HUES6 (cell line): ENCODE measurements around the gene CHST1.

Experiments used
- H3K27ac ChIP-seq: 2 replicates; pipeline ENCODE4 v1.7.0; 2013; ENCODE audit warnings: low read depth, mild to moderate bottlenecking, low read length, inconsistent platforms
- H3K27me3 ChIP-seq: 2 replicates; pipeline ENCODE4 v1.6.1; 2013; ENCODE audit warnings: low read length; ENCODE audit not compliant: control insufficient read depth, insufficient read depth
- H3K36me3 ChIP-seq: 2 replicates; pipeline ENCODE4 v1.6.1; 2013; ENCODE audit warnings: low read length; ENCODE audit not compliant: control insufficient read depth, insufficient read depth
- H3K4me1 ChIP-seq: 2 replicates; pipeline ENCODE4 v1.6.1; 2013; ENCODE audit warnings: low read length; ENCODE audit not compliant: control insufficient read depth, insufficient read depth
- H3K4me3 ChIP-seq: 2 replicates; pipeline ENCODE4 v1.5.1; 2013; ENCODE audit warnings: low read depth, low read length
- H3K9ac ChIP-seq: one replicate; pipeline ENCODE4 v1.6.1; 2013; ENCODE audit warnings: mild to moderate bottlenecking, low read length
- H3K9me3 ChIP-seq: 2 replicates; pipeline ENCODE4 v1.6.1; 2013; ENCODE audit warnings: low read depth, low read length; ENCODE audit not compliant: control insufficient read depth, insufficient read depth

The CHST1 gene

GRCh38 chr11:45673441-45673840 is 8.0 kb upstream of the CHST1 start:
- Histone ChIP-seq H3K27ac (no peak overlapping the region), H3K9ac (no peak overlapping the region), H3K4me3 (no peak overlapping the region), H3K36me3 (no peaks in the 10 kb centered on the region), H3K9me3 (no peaks in the 10 kb centered on the region), H3K4me1 (no peaks in the 10 kb centered on the region; the same call in 1 of the 2 replicates), H3K27me3 (peaks cover 17% of the 10 kb centered on the region)

DNA sequence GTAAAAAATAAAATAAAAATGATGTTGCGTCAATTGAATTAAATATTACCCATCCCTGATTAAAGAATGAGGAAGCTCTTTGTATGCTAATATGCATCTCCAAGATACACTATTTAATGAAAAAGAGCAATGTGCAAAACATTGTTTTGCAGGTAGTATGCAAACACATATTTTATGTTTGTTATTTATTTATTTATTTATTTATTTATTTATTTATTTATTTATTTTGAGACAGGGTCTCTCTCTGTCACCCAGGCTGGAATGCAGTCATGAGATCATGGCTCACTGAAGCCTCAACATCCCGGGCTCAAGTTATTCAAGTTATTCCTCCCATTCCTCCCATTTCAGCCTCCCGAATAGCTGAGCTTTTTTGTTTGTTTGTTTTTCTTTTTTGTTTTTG is 7.2 kb upstream of the CHST1 start:
- H3K36me3 ChIP-seq: no peaks in the 10 kb centered on the region
- peaks cover 25% of the 10 kb centered on the region for H3K27me3 ChIP-seq
- no peak overlapping the region for H3K27ac ChIP-seq
- H3K9ac ChIP-seq: no peak overlapping the region
- no peaks in the 10 kb centered on the region for H3K9me3 ChIP-seq
- no peaks in the 10 kb centered on the region; the same call in 1 of the 2 replicates for H3K4me1 ChIP-seq
- no peak overlapping the region for H3K4me3 ChIP-seq

GRCh38 chr11:45671246-45672171 is 6.1 kb upstream of the CHST1 start:
- Histone ChIP-seq H3K4me1 (no peaks in the 10 kb centered on the region), H3K9me3 (no peaks in the 10 kb centered on the region), H3K27ac (no peak overlapping the region), H3K4me3 (no peak overlapping the region), H3K9ac (no peak overlapping the region), H3K36me3 (no peaks in the 10 kb centered on the region), H3K27me3 (peaks cover 36% of the 10 kb centered on the region)

- no peaks in the 10 kb centered on the region for H3K36me3 ChIP-seq
- peaks cover 45% of the 10 kb centered on the region for H3K27me3 ChIP-seq
- H3K27ac ChIP-seq: no peak overlapping the region
These were observed 5.1 kb upstream of the CHST1 start for GRCh38 chr11:45670386-45671135.

GRCh38 chr11:45669956-45670355 is 4.5 kb upstream of the CHST1 start:
- Histone ChIP-seq H3K9me3 (no peaks in the 10 kb centered on the region), H3K27me3 (peaks cover 50% of the 10 kb centered on the region), H3K27ac (no peak overlapping the region), H3K4me1 (no peaks in the 10 kb centered on the region; the same call in 1 of the 2 replicates), H3K36me3 (no peaks in the 10 kb centered on the region), H3K9ac (no peak overlapping the region), H3K4me3 (no peak overlapping the region)

More at GRCh38 chr11:45670386-45671135, 5.1 kb upstream of the CHST1 start:
- H3K4me3 ChIP-seq: no peak overlapping the region
- H3K9me3 ChIP-seq: no peaks in the 10 kb centered on the region
- H3K9ac ChIP-seq: no peak overlapping the region
- no peaks in the 10 kb centered on the region; the same call in 1 of the 2 replicates for H3K4me1 ChIP-seq

DNA sequence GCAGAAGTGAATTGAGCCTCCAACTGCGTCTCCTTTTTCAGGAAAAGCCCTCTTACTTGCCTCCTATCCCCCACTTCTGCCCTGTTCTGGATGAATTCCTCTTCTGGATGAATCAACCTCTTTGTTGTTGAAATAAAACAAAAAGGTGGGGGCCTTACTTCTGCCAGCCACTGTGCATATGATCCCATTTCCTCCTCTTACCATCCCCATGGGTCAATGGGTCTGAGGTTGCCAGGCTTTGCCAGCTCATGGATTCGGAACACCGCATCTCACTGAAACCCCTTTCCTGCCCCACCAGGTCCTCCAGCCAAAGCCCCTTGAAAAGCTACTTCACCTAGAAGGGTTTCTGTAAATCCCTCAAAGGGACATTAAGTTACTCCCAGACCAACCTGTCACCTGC is 3.7 kb upstream of the CHST1 start:
- Histone ChIP-seq H3K4me3 (no peak overlapping the region), H3K9me3 (no peaks in the 10 kb centered on the region), H3K9ac (no peak overlapping the region), H3K36me3 (no peaks in the 10 kb centered on the region), H3K27ac (no peak overlapping the region), H3K27me3 (peaks cover 58% of the 10 kb centered on the region), H3K4me1 (peaks cover 3% of the 10 kb centered on the region)

- peaks cover 13% of the 10 kb centered on the region for H3K4me1 ChIP-seq
- no peaks in the 10 kb centered on the region for H3K9me3 ChIP-seq
- no peak overlapping the region for H3K9ac ChIP-seq
- H3K36me3 ChIP-seq: no peaks in the 10 kb centered on the region
- H3K4me3 ChIP-seq: no peak overlapping the region
- H3K27me3 ChIP-seq: peaks cover 69% of the 10 kb centered on the region
- no peak overlapping the region for H3K27ac ChIP-seq
These were observed 2.7 kb upstream of the CHST1 start for GRCh38 chr11:45667929-45668680.

- Histone ChIP-seq H3K9me3 (no peaks in the 10 kb centered on the region), H3K36me3 (no peaks in the 10 kb centered on the region), H3K4me1 (peaks cover 25% of the 10 kb centered on the region), H3K27ac (no peak overlapping the region), H3K27me3 (peaks cover 80% of the 10 kb centered on the region), H3K9ac (no peak overlapping the region), H3K4me3 (no peak overlapping the region)
These were observed 1.5 kb upstream of the CHST1 start for GRCh38 chr11:45666648-45667642.

- no peak overlapping the region for H3K9ac ChIP-seq
- peaks cover 33% of the 10 kb centered on the region for H3K4me1 ChIP-seq
- no peaks in the 10 kb centered on the region for H3K36me3 ChIP-seq
- no peak overlapping the region for H3K27ac ChIP-seq
- H3K27me3 ChIP-seq: peaks cover 86% of the 10 kb centered on the region
- H3K4me3 ChIP-seq: peak overlapping the region; percentile 48
- no peaks in the 10 kb centered on the region for H3K9me3 ChIP-seq
These were observed 668 bp upstream of the CHST1 start for GRCh38 chr11:45665933-45666647.
